ENCODE data around the gene HNF4A. TPM values are rescaled to one million over a fixed set of nuclear protein-coding genes. Genes with fewer than 3 reads are reported as not detected.
A peak's percentile ranks its signal among the peaks of the same experiment; 100 is the strongest.

Gene HNF4A
- total RNA-seq, 1 donor: not detected

DNA sequence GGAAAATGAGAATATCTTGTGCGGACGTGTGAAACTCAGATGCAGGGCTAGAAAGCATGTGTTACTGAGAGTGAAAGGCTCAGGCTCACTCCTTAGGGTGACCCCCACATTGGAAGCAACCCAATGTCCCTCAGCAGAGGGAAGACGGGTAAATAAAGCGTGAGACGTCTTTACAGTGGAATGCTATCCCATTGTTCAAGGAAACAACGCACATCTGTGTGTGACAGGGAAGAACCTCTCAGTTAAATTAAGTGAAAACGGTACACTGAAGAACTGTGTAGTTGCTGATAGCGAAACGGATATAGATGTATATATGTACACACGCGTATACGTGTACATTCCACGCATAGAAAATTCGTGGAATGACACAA, 839 bp downstream of the HNF4A start:
- no peak for DNase-seq (ENCODE audit: low read depth)
- TF ChIP-seq, protein P1, sequence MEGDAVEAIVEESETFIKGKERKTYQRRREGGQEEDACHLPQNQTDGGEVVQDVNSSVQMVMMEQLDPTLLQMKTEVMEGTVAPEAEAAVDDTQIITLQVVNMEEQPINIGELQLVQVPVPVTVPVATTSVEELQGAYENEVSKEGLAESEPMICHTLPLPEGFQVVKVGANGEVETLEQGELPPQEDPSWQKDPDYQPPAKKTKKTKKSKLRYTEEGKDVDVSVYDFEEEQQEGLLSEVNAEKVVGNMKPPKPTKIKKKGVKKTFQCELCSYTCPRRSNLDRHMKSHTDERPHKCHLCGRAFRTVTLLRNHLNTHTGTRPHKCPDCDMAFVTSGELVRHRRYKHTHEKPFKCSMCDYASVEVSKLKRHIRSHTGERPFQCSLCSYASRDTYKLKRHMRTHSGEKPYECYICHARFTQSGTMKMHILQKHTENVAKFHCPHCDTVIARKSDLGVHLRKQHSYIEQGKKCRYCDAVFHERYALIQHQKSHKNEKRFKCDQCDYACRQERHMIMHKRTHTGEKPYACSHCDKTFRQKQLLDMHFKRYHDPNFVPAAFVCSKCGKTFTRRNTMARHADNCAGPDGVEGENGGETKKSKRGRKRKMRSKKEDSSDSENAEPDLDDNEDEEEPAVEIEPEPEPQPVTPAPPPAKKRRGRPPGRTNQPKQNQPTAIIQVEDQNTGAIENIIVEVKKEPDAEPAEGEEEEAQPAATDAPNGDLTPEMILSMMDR (IDR thresholded peaks at IDR 0.05; ENCODE audit: insufficient read depth, low read depth, low read length): no peak
- H3K4me3 ChIP-seq (ENCODE audit: low read depth, low read length): no peak overlapping the region

DNA sequence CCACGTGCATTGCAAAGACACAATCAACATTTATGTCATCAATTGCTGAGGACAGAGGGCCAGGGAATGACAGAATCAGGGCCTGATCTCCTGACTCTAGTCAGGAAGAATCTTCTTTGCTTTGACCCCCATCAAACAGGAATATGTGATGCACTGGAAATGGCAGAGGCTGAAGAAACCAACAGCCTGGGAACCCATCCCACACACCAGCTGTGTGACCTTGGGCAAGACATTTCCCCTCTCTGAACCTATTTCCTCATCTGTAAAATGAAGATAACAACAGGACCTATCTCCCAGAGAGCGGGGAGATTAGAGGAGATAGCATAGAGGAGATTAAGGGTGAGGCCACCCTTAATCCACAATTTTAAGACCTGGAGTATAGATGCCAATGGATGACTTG, 1.5 kb downstream of the HNF4A start:
- peak; percentile 11 for DNase-seq (ENCODE audit: low read depth)
- no peak overlapping the region for H3K4me3 ChIP-seq (ENCODE audit: low read depth, low read length)
- TF ChIP-seq, protein P1 (IDR thresholded peaks at IDR 0.05; ENCODE audit: insufficient read depth, low read depth, low read length): no peak

DNA sequence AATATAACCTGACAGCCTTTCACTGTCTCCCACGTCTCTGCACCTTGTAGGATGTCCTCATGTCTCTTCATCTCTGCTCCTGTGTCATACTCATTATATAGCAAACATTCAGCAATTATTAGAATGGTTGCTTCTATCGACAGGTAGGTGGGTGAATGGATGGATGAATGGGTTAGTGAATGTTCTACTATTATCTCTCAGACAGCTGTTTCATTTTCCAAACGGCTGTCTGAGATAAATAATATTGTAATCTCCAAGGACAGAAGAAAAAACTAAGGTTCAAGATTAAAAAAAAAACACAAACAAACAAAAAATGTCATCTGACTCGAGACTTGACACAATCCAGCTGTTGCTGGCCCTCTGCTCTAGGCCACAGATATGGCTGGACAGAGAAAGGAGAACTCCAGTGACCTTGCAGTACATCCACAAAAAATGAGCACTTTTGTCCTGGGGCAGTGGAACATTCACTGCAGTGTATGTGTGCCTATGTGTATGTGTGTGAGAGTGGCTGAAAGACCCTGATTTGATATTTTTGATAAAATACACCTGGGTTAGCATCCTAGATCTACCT, 2.1 kb downstream of the HNF4A start:
- H3K4me3 ChIP-seq (ENCODE audit: low read depth, low read length): no peak overlapping the region
- TF ChIP-seq, protein P1 (IDR thresholded peaks at IDR 0.05; ENCODE audit: insufficient read depth, low read depth, low read length): no peak
- peak; percentile 29 for DNase-seq (ENCODE audit: low read depth)

DNA sequence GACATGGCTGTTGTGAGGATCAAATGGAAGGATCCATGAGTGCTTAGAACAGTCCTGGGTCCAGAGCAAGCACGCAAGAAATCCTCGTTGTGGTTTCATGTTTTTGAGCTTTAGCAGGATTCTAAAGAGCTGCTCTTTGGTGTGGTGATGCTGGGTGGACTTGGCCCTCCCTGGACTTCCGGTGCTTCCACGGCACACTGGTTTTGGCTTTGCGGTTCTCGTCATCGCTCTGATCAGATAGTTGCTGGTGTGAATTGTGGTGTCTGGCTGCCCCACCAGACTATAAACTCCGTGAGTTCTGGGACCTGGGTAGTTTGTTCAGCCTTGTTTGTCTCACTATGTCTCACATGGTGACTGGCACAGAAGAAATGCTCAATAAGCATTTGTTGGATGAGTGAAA, 3.3 kb downstream of the HNF4A start:
- TF ChIP-seq, protein P1 (IDR thresholded peaks at IDR 0.05; ENCODE audit: insufficient read depth, low read depth, low read length): no peak
- DNase-seq (ENCODE audit: low read depth): no peak
- no peak overlapping the region for H3K4me3 ChIP-seq (ENCODE audit: low read depth, low read length)

DNA sequence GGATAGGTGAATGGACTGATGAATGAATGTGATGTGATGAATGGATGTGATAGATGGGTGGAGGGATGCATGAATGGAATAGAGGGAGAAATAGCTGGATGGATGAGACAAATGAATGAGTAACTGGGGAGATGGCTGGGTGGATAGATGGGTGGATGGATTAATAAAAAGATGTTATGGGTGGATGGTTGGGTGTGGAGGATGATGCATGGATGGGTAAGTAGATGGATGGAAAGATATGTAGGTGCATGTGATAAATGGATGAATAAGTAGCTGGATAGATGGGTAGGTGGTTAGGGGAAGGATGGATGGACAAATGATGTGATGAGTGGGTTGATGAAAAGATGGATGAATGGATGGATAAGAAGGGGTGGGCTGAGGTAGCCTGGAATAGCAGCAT, 4.7 kb downstream of the HNF4A start:
- no peak overlapping the region for H3K4me3 ChIP-seq (ENCODE audit: low read depth, low read length)
- TF ChIP-seq, protein P1 (IDR thresholded peaks at IDR 0.05; ENCODE audit: insufficient read depth, low read depth, low read length): no peak
- DNase-seq (ENCODE audit: low read depth): no peak

DNA sequence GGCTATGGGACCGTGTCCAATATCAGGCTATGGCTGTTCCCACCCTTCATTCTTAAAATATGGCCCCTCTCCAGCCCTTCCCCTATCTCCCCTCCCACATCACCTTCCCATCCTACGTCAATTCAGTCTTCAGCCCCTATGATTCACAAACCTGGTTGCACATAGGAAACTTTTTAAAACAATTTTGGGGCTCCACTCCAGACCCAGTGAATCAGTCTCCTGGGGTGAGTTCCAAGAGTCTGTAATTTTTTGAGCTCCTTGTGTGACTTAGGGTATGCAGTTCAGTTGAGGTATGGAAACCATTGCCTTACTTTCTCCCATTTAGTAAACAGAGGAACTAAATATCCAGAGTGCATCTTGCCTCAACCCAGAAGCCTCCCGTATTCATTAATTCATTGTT, 5.5 kb downstream of the HNF4A start:
- H3K4me3 ChIP-seq (ENCODE audit: low read depth, low read length): no peak overlapping the region
- TF ChIP-seq, protein P1 (IDR thresholded peaks at IDR 0.05; ENCODE audit: insufficient read depth, low read depth, low read length): no peak
- no peak for DNase-seq (ENCODE audit: low read depth)

DNA sequence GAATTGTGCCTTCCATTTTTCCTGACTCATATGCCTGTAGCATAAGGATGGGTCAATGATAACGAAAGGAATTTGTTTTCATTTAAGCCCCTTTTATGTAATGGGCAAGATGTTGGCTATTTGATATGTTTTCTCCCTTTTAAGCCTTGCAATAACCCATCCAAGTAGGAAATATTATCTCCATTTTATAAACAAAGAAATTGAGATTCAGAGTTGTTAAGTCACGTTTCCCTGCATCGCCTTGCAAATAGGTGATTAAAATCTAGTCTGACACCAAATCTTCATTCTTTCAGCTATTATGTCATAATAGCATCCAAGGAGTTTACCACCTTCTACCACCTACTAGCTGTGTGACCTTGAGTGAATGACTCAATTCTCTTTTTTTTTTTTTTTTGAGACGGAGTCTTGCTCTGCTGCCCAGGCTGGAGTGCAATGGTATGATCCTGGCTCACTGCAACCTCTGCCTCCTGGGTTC, 7.0 kb downstream of the HNF4A start:
- TF ChIP-seq, protein P1 (IDR thresholded peaks at IDR 0.05; ENCODE audit: insufficient read depth, low read depth, low read length): no peak
- no peak for DNase-seq (ENCODE audit: low read depth)
- no peak overlapping the region for H3K4me3 ChIP-seq (ENCODE audit: low read depth, low read length)
